Fibroblast of lung (primary cell): ENCODE measurements around the gene NECAP2.

Source experiments
- CTCF ChIP-seq, 2 donors: IDR thresholded peaks in 1 of 2; conservative IDR thresholded peaks in 1 of 2; 1 replicate in 1 of 2; 2 replicates in 1 of 2; pipeline ENCODE4 v1.5.1; 2011 to 2012; ENCODE audit warnings: low read length in 2 of 2, control low read depth in 1 of 2, inconsistent platforms in 1 of 2, low read depth in 1 of 2, mild to moderate bottlenecking in 1 of 2
- EZH2 ChIP-seq: IDR thresholded peaks from 2 replicates; pipeline ENCODE4 v1.5.1; 2012; ENCODE audit warnings: low read length, control low read depth, mild to moderate bottlenecking; ENCODE audit errors: missing control alignments

- TF ChIP-seq CTCF (conservative IDR thresholded peaks at IDR 0.05 in 1 of 2, IDR thresholded peaks at IDR 0.05 in 1 of 2; ENCODE audit: low read depth in 1 of 2, low read length in 2 of 2) (no peak), EZH2 (no peak)
These were observed 37.6 kb downstream of the NECAP2 start for GRCh38 chr1:16478091-16478490.
